BJ (cell line): Measurements from ENCODE around the gene QRSL1. TPM values are rescaled to one million over a fixed set of nuclear protein-coding genes. Genes with fewer than 3 reads are reported as not detected.

Experiments
- CTCF ChIA-PET: fragments of 350-600 bp; formaldehyde crosslinking; extraction: SDS; loops from one replicate; lab custom pipeline; 2021; ENCODE audit warnings: antibody characterized with exemption, inconsistent platforms; lab: Yijun Ruan, JAX
- POLR2A ChIA-PET: fragments of 300-600 bp; sonication (Branson Sonifier 250); formaldehyde crosslinking; extraction: SDS; loops from one replicate; lab custom pipeline; 2021; ENCODE audit warnings: antibody characterized with exemption; lab: Charles Lee
- DNase-seq: peaks from one replicate; pipeline ENCODE4 v3.0.0-alpha.2; 2011; ENCODE audit warnings: low read depth
- H3K27me3 ChIP-seq: 2 replicates; pipeline ENCODE4 v1.6.0; 2011; ENCODE audit warnings: low read length; ENCODE audit not compliant: control insufficient read depth, insufficient read depth
- H3K36me3 ChIP-seq: 2 replicates; pipeline ENCODE4 v1.5.1; 2011; ENCODE audit warnings: low read length; ENCODE audit not compliant: control insufficient read depth, insufficient read depth
- H3K4me3 ChIP-seq: 2 replicates; pipeline ENCODE4 v1.5.1; 2011; ENCODE audit warnings: low read depth, mild to moderate bottlenecking, control low read depth, low read length
- CTCF ChIP-seq: IDR thresholded peaks from 2 replicates; pipeline ENCODE4 v1.5.1; 2011; ENCODE audit warnings: low read depth, mild to moderate bottlenecking, control low read depth, inconsistent platforms, low read length, moderate library complexity; ENCODE audit not compliant: insufficient read depth
- polyA plus RNA-seq: library from polyadenylated mRNA; depleted of rRNA; stranded (reverse); fragments of >200 nt; gene quantifications from 2 replicates; pipeline ENCODE4 v1.2.3, GENCODE V29; 2011

QRSL1 gene
- polyA plus RNA-seq, 1 experiment: 7.5 TPM

DNA sequence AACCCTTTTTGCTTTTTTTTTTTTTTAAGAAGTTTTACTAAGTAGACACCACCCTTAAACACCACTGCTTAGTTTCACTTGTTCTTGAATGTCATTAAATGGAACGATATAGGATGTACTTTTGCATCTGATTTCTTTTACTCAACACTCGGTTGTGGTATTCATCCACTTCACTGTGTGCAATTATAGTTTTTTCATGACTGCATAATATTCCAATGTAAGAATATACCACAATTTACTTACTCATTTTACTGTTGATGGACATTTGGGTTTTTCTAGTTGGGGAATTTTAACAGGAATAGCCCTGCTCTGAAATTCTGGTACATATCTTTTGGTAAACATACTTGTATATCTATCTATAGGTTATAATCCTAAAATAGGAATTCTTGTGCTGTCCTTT, 29.9 kb upstream of the QRSL1 start:
- no peak for DNase-seq
- Histone ChIP-seq H3K4me3 (no peak overlapping the region), H3K36me3 (no peaks in the 10 kb centered on the region), H3K27me3 (no peaks in the 10 kb centered on the region)
- POLR2A ChIA-PET: interaction anchor here (0.8 kb wide), 1 partner anchor 540 kb away, joined by 15 read pairs; no protein-coding TSS in a partner anchor
- TF ChIP-seq CTCF: no peak
- CTCF ChIA-PET: no interaction called here

GRCh38 chr6:106600329-106600728, 29.0 kb upstream of the QRSL1 start:
- Histone ChIP-seq H3K27me3 (no peaks in the 10 kb centered on the region), H3K36me3 (no peaks in the 10 kb centered on the region), H3K4me3 (no peak overlapping the region)
- ChIA-PET CTCF (interaction anchor here (0.7 kb wide), 1 partner anchor 97 kb away, joined by 3 read pairs; no protein-coding TSS in a partner anchor), POLR2A (no interaction called here)
- DNase-seq: no peak
- TF ChIP-seq CTCF: no peak

DNA sequence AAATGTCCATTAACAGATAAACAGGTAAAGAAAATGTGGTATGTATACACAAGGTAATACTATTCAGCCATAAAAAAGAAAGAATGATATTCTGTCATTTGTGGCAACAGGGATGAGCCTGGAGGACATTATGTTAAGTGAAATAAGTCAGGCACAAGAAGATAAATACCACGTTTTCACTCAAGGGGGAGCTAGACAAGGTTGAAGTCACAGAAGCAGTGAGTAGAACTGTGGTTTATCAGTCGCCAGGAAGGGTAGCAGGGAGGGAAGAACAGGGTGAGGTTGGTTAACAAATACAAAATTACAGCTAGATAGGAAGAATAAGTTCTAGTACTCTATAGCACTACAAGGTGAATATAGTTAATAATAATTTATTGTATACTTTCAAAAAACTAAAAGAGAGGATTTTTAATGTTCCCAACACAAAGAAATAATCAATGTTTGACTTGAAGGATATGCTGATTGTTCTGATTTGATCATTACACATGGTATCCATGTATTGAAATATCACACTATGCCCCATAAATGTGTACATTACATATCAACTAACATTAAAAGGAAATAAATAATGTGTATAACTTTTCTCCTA, 21.2 kb upstream of the QRSL1 start:
- Histone ChIP-seq H3K36me3 (no peaks in the 10 kb centered on the region), H3K27me3 (no peaks in the 10 kb centered on the region), H3K4me3 (no peak overlapping the region)
- no peak for DNase-seq
- TF ChIP-seq CTCF: peak; percentile 56
- ChIA-PET POLR2A (no interaction called here), CTCF (interaction anchor here (0.8 to 2.8 kb wide), 6 partner anchors 9 to 371 kb away, joined by 3 to 17 read pairs (median 3); no protein-coding TSS in a partner anchor)

DNA sequence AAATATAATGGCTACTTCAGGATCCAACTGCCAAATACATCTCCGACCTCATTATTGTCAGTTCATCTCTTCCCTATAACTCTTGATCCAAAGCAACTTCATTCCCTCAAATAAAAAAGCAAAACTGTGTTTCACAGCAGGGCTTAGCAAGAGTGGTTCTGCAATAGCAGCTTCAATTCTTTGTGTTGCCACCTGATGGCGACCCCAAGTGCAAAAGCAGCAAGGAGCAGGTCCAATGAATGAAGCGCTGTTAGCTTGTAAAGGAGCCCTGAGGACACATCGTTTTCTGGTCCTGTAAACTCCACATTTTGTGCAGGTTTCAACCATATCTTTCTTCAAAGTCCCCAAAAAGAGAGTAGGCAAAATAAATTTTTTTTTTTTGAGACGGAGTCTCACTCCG, 19.7 kb upstream of the QRSL1 start:
- POLR2A ChIA-PET: no interaction called here
- H3K4me3 ChIP-seq: no peak overlapping the region
- TF ChIP-seq CTCF: peak; percentile 19; the same call in 1 of the 2 replicates
- no peaks in the 10 kb centered on the region for H3K36me3 ChIP-seq
- no peaks in the 10 kb centered on the region for H3K27me3 ChIP-seq
- no peak for DNase-seq
- CTCF ChIA-PET: interaction anchor here (1.1 to 2.8 kb wide), 3 partner anchors 333 to 374 kb away, joined by 3 to 17 read pairs (median 3); no protein-coding TSS in a partner anchor

DNA sequence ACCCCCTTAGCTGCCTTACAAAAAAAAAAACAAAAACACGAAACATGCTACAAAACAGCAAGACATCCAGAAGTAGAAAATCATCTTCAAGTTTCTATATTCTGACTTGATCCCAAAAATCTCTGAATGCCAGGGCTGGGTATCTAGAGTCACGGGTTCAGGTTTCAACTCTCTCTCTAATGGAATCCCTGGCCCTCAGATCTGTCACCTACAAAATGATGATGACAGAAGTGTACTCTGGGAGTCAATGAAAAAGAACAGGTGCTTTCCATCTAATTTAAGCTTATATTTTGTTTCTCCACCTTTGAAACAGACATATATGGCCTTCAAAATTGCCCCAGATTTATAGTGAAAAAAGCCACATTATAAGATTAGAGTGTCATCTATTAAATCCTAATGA, 18.3 kb upstream of the QRSL1 start:
- POLR2A ChIA-PET: no interaction called here
- Histone ChIP-seq H3K4me3 (no peak overlapping the region), H3K36me3 (no peaks in the 10 kb centered on the region), H3K27me3 (no peaks in the 10 kb centered on the region)
- CTCF ChIA-PET: interaction anchor here (1.1 to 1.4 kb wide), 2 partner anchors 11 to 45 kb away, joined by 3 read pairs; no protein-coding TSS in a partner anchor
- DNase-seq: no peak
- TF ChIP-seq CTCF: no peak
